Measurements from ENCODE around the gene TAOK3. TPM values are rescaled to one million over a fixed set of nuclear protein-coding genes. Genes with fewer than 3 reads are reported as not detected.

The TAOK3 gene
- total and polyA plus RNA-seq, 8 donors: 7.5 to 131 (median 29.0) TPM

DNA sequence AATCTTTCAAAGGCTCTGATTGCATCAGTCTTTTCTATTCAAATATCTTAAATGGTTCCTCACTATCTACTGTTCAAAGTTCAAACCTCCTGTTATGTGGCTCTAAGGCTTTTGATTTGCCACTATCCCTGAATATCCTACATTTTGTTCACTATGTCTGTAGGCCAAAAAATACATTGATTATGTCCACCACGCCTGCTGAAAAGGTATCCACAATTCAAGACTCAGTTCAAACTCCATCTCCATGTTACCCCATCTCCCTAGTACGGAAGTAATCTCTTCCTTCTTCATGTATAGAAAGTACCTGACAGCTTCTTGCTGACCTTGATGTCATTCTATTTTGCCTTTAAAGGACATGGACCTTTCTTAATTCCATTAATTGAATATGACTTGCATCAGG is 24.8 kb downstream of the TAOK3 start:
- Histone ChIP-seq H3K4me3 (no peak overlapping the region), H3K27ac (peak overlapping the region in 1 of 5 donors; percentile 22), H3K27me3 (no peaks in the 10 kb centered on the region), H3K4me1 (peaks cover 5 to 60% (median 14%) of the 10 kb centered on the region in 4 donors), H3K36me3 (no peaks in the 10 kb centered on the region), H3K9me3 (no peaks in the 10 kb centered on the region)
- intact Hi-C loops (cut with DNase I; ENCODE audit: low total_unique reads): no loop called here
- WGBS, 5 donors: 53 to 86% (median 76%) methylated on average over 2 of the region's 2 CpGs
- DNase-seq: no peak
- TF ChIP-seq POLR2A (IDR thresholded peaks at IDR 0.05) (no peak), CTCF (IDR thresholded peaks at IDR 0.05) (no peak), EP300 (IDR thresholded peaks at IDR 0.05) (no peak), POLR2AphosphoS5 (IDR thresholded peaks at IDR 0.05) (no peak)

- peaks cover 5 to 57% (median 15%) of the 10 kb centered on the region in 4 donors for H3K4me1 ChIP-seq
- TF ChIP-seq POLR2AphosphoS5 (IDR thresholded peaks at IDR 0.05): no peak
- no peak for TF ChIP-seq POLR2A (IDR thresholded peaks at IDR 0.05)
- no peak for TF ChIP-seq EP300 (IDR thresholded peaks at IDR 0.05)
- TF ChIP-seq CTCF (IDR thresholded peaks at IDR 0.05): no peak
- intact Hi-C loops (cut with DNase I; ENCODE audit: low total_unique reads): no loop called here
- no peaks in the 10 kb centered on the region for H3K36me3 ChIP-seq
- no peak for DNase-seq
- no peak overlapping the region for H3K27ac ChIP-seq
- H3K9me3 ChIP-seq: no peaks in the 10 kb centered on the region
- H3K4me3 ChIP-seq: no peak overlapping the region
- no peaks in the 10 kb centered on the region for H3K27me3 ChIP-seq
- 39 to 58% (median 45%) methylated on average over 7 of the region's 7 CpGs for WGBS, 5 donors
Measured at GRCh38 chr12:118346895-118347294, 25.8 kb downstream of the TAOK3 start.

GRCh38 chr12:118345355-118345754 is 27.4 kb downstream of the TAOK3 start:
- H3K4me1 ChIP-seq: peaks cover 5 to 53% (median 13%) of the 10 kb centered on the region in 4 donors
- WGBS, 5 donors: 11 to 34% (median 28%) methylated on average over 1 of the region's 1 CpG
- intact Hi-C loops (cut with DNase I; ENCODE audit: low total_unique reads): no loop called here
- TF ChIP-seq CTCF (IDR thresholded peaks at IDR 0.05): no peak
- no peak for TF ChIP-seq POLR2AphosphoS5 (IDR thresholded peaks at IDR 0.05)
- no peak for TF ChIP-seq EP300 (IDR thresholded peaks at IDR 0.05)
- H3K27ac ChIP-seq: no peak overlapping the region
- no peaks in the 10 kb centered on the region for H3K27me3 ChIP-seq
- no peaks in the 10 kb centered on the region for H3K9me3 ChIP-seq
- H3K36me3 ChIP-seq: no peaks in the 10 kb centered on the region
- H3K4me3 ChIP-seq: no peak overlapping the region
- DNase-seq: no peak

GRCh38 chr12:118344829-118345228 is 27.9 kb downstream of the TAOK3 start:
- Histone ChIP-seq H3K4me3 (no peak overlapping the region), H3K4me1 (peaks cover 5 to 53% (median 15%) of the 10 kb centered on the region in 4 donors), H3K27ac (no peak overlapping the region), H3K27me3 (no peaks in the 10 kb centered on the region), H3K9me3 (no peaks in the 10 kb centered on the region), H3K36me3 (no peaks in the 10 kb centered on the region)
- TF ChIP-seq POLR2A (IDR thresholded peaks at IDR 0.05): no peak
- TF ChIP-seq POLR2AphosphoS5 (IDR thresholded peaks at IDR 0.05): no peak
- no peak for TF ChIP-seq CTCF (IDR thresholded peaks at IDR 0.05)
- no peak for TF ChIP-seq EP300 (IDR thresholded peaks at IDR 0.05)
- intact Hi-C loops (cut with DNase I; ENCODE audit: low total_unique reads): no loop called here
- DNase-seq: no peak

Data from stomach (tissue), 9 donors.